Measurements from ENCODE around the gene NFKBIA. TPM values are rescaled to one million over a fixed set of nuclear protein-coding genes. Genes with fewer than 3 reads are reported as not detected.

Gene NFKBIA
- total and polyA plus RNA-seq, 4 donors: 182 to 1,327 (median 443) TPM

DNA sequence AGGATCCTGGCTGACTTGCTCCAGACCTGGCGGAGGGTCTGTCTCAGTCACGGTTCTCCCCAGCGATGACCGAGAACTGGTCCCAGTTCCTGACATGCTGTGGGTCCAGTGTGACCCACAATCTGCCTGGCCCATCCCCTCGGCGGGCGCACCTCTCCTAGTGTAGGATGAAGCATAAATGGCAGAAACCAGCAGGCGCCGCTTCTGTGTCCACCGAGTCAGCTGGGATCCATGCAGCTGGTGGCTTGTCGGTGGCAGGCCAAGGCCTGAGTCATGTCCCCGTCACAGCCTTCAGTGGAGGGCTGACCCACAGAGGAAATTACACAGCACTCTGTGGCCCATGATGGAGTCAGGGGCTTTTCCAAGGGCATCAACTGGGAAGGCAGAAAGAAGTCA is 38.5 kb downstream of the NFKBIA start:
- H3K36me3 ChIP-seq (ENCODE audit: control insufficient read depth in 4 of 4, insufficient read depth in 4 of 4, low read length in 4 of 4): no peaks in the 10 kb centered on the region
- H3K9ac ChIP-seq (ENCODE audit: insufficient read depth in 1 of 2, low read length in 2 of 2): no peak overlapping the region
- DNase-seq: no peak
- peaks cover 11 to 38% (median 31%) of the 10 kb centered on the region in 5 donors for H3K4me1 ChIP-seq (ENCODE audit: control insufficient read depth in 5 of 5, insufficient read depth in 5 of 5, low read length in 5 of 5)
- TF ChIP-seq, protein P1, sequence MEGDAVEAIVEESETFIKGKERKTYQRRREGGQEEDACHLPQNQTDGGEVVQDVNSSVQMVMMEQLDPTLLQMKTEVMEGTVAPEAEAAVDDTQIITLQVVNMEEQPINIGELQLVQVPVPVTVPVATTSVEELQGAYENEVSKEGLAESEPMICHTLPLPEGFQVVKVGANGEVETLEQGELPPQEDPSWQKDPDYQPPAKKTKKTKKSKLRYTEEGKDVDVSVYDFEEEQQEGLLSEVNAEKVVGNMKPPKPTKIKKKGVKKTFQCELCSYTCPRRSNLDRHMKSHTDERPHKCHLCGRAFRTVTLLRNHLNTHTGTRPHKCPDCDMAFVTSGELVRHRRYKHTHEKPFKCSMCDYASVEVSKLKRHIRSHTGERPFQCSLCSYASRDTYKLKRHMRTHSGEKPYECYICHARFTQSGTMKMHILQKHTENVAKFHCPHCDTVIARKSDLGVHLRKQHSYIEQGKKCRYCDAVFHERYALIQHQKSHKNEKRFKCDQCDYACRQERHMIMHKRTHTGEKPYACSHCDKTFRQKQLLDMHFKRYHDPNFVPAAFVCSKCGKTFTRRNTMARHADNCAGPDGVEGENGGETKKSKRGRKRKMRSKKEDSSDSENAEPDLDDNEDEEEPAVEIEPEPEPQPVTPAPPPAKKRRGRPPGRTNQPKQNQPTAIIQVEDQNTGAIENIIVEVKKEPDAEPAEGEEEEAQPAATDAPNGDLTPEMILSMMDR (IDR thresholded peaks at IDR 0.05; ENCODE audit: control extremely low read depth, extremely low read depth): no peak
- H3K27ac ChIP-seq (ENCODE audit: low read depth in 1 of 2, low read length in 1 of 2): peak overlapping the region; percentile 43 to 78
- peaks cover 0 to 2% (median 0%) of the 10 kb centered on the region in 4 donors for H3K9me3 ChIP-seq (ENCODE audit: control insufficient read depth in 4 of 4, insufficient read depth in 3 of 4, low read length in 3 of 4)
- H3K27me3 ChIP-seq (ENCODE audit: control insufficient read depth in 3 of 3, insufficient read depth in 3 of 3, low read length in 2 of 3): no peaks in the 10 kb centered on the region
- 68 to 78% methylated on average over 12 of the region's 12 CpGs for WGBS, 2 donors
- ATAC-seq (ENCODE audit: insufficient read depth, low FRiP score): peak; percentile 32
- no peak overlapping the region for H3K4me3 ChIP-seq

DNA sequence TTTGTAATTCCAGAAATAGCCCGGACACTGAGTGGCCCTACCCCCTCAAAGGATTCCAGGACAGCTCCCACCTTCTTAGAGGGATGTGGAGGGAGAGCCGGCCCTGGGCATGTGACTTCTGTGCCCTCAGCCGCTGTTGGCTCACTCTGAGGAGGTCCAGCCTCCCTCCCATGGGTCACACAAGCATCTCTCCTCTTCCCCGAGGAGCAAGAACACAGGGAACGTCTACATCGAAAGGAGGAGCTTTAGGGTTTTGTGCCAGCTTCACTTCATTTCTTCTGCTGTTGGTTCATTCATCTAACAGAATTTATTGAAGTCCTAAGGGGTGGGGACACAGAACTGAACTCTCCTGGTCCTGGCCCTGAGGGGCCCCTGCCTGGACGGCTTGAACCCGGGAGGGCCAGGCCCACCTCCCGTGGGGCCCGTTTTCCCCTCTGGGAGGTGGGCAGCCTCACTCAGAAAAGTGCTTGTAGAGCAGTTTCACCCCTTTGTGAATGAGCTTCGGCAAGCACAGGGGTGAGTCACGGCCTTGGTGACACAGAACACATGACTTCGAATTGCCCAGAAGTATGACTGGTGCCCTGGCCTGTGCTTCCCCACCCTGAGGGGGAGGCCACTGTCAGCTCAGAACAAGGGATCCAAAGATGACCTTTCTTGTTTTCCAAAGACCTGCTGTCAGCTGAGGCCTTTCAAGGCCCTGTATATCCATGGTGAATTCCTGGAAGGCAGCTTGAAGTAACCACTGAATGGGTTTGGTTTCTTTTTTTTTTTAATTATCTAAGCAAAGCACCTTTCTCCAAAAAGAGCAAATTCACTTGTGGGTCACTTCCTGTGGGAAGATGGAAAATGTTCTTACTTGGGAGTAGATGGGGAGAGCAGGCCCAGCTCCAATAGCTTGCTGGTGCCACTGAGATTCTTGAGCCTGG is 39.2 kb downstream of the NFKBIA start:
- Histone ChIP-seq H3K9ac (ENCODE audit: insufficient read depth in 1 of 2, low read length in 2 of 2) (no peak overlapping the region), H3K4me1 (ENCODE audit: control insufficient read depth in 5 of 5, insufficient read depth in 5 of 5, low read length in 5 of 5) (peaks cover 11 to 38% (median 31%) of the 10 kb centered on the region in 5 donors), H3K4me3 (no peak overlapping the region), H3K9me3 (ENCODE audit: control insufficient read depth in 4 of 4, insufficient read depth in 3 of 4, low read length in 3 of 4) (peaks cover 0 to 2% (median 0%) of the 10 kb centered on the region in 4 donors), H3K36me3 (ENCODE audit: control insufficient read depth in 4 of 4, insufficient read depth in 4 of 4, low read length in 4 of 4) (no peaks in the 10 kb centered on the region), H3K27ac (ENCODE audit: low read depth in 1 of 2, low read length in 1 of 2) (peak overlapping the region; percentile 55 to 82), H3K27me3 (ENCODE audit: control insufficient read depth in 3 of 3, insufficient read depth in 3 of 3, low read length in 2 of 3) (no peaks in the 10 kb centered on the region)
- ATAC-seq (ENCODE audit: insufficient read depth, low FRiP score) (peak; percentile 87), DNase-seq (no peak)
- WGBS, 2 donors: 42 to 50% methylated on average over 13 of the region's 13 CpGs
- TF ChIP-seq, protein P1 (IDR thresholded peaks at IDR 0.05; ENCODE audit: control extremely low read depth, extremely low read depth): no peak

DNA sequence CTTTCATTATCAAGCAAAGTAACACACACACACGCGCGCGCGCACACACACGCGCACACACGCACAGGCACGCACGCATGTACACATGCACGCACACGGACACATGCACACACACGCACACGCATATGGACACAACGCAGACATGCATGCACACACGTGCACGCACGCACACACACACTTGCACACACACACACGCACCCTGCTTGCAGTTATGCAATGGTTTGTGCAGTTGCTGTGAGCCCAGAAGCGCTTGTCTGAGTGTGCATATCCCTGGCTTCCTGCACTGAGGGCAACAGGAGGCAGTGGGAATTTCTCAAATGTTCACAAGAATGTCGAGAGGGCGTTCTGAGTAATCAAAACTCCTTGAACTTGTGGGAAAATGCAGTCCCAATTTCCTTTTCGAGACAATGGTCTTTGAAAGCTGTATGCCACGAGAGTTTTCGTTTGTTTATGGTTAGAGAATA is 41.6 kb downstream of the NFKBIA start:
- ATAC-seq (ENCODE audit: insufficient read depth, low FRiP score): no peak
- WGBS, 2 donors: 61 to 82% methylated on average over 25 of the region's 25 CpGs
- Histone ChIP-seq H3K9ac (ENCODE audit: insufficient read depth in 1 of 2, low read length in 2 of 2) (no peak overlapping the region), H3K4me3 (no peak overlapping the region), H3K4me1 (ENCODE audit: control insufficient read depth in 5 of 5, insufficient read depth in 5 of 5, low read length in 5 of 5) (peaks cover 11 to 35% (median 25%) of the 10 kb centered on the region in 5 donors), H3K36me3 (ENCODE audit: control insufficient read depth in 4 of 4, insufficient read depth in 4 of 4, low read length in 4 of 4) (no peaks in the 10 kb centered on the region), H3K27me3 (ENCODE audit: control insufficient read depth in 3 of 3, insufficient read depth in 3 of 3, low read length in 2 of 3) (no peaks in the 10 kb centered on the region), H3K27ac (ENCODE audit: low read depth in 1 of 2, low read length in 1 of 2) (peak overlapping the region in 1 of 2 donors; percentile 27), H3K9me3 (ENCODE audit: control insufficient read depth in 4 of 4, insufficient read depth in 3 of 4, low read length in 3 of 4) (peaks cover 0 to 2% (median 0%) of the 10 kb centered on the region in 4 donors)
- TF ChIP-seq, protein P1 (IDR thresholded peaks at IDR 0.05; ENCODE audit: control extremely low read depth, extremely low read depth): no peak
- peak in 1 of 3 donors; percentile 63 for DNase-seq

Data from lung (tissue), 12 donors.